SK-N-SH treated with all-trans-retinoic acid at 6 μM for 48 hours (cell line): ENCODE measurements around the gene ADARB2.

Experiments used
- ATAC-seq: fragments of 200-7000 bp; cut with Tn5 transposase; 3 replicates; pipeline ENCODE4 v1.9.1; 2020; ENCODE audit warnings: mild to moderate bottlenecking, moderate library complexity
- ARNTL ChIP-seq: fragments of 450-650 bp; formaldehyde crosslinking; IDR thresholded peaks from 2 replicates; pipeline ENCODE4 v1.5.0; 2020; ENCODE audit warnings: low read depth, mild to moderate bottlenecking, moderate library complexity, borderline replicate concordance
- BACH2 ChIP-seq: fragments of 250-450 bp; sonication (Bioruptor Pico); IDR thresholded peaks from 2 replicates; pipeline ENCODE4 v1.9.0; 2021; ENCODE audit warnings: mild to moderate bottlenecking, borderline replicate concordance
- CREB5 ChIP-seq: fragments of 250-450 bp; sonication (Bioruptor Pico); IDR thresholded peaks from 2 replicates; pipeline ENCODE4 v1.5.1; 2020; ENCODE audit warnings: low read depth, mild to moderate bottlenecking, moderate library complexity
- CSDC2 ChIP-seq: fragments of 250-450 bp; sonication (Bioruptor Pico); IDR thresholded peaks from 2 replicates; pipeline ENCODE4 v1.5.0; 2020; ENCODE audit warnings: mild to moderate bottlenecking, moderate library complexity
- ESRRG ChIP-seq: fragments of 250-450 bp; sonication (Bioruptor Pico); IDR thresholded peaks from 2 replicates; pipeline ENCODE4 v1.6.1; 2021; ENCODE audit warnings: mild to moderate bottlenecking
- GLIS3 ChIP-seq: fragments of 250-450 bp; sonication (Bioruptor Pico); IDR thresholded peaks from 2 replicates; pipeline ENCODE4 v1.5.0; 2020; ENCODE audit warnings: mild to moderate bottlenecking, moderate library complexity
- ISL1 ChIP-seq: fragments of 250-450 bp; sonication (Bioruptor Pico); IDR thresholded peaks from 2 replicates; pipeline ENCODE4 v2.1.2; 2022; ENCODE audit warnings: mild to moderate bottlenecking, moderate library complexity
- OSR1 ChIP-seq: fragments of 250-450 bp; sonication (Bioruptor Pico); IDR thresholded peaks from 2 replicates; pipeline ENCODE4 v1.8.0; 2022; ENCODE audit warnings: moderate library complexity, mild to moderate bottlenecking, inconsistent platforms
- PATZ1 ChIP-seq: fragments of 250-450 bp; sonication (Bioruptor Pico); IDR thresholded peaks from 2 replicates; pipeline ENCODE4 v1.8.0; 2020; ENCODE audit warnings: mild to moderate bottlenecking, moderate library complexity, borderline replicate concordance
- PPARA ChIP-seq: fragments of 250-450 bp; sonication (Bioruptor Pico); IDR thresholded peaks from 2 replicates; pipeline ENCODE4 v1.5.0; 2020; ENCODE audit warnings: mild to moderate bottlenecking, borderline replicate concordance
- RARB ChIP-seq: fragments of 250-450 bp; sonication (Bioruptor Pico); IDR thresholded peaks from 2 replicates; pipeline ENCODE4 v1.8.0; 2021; ENCODE audit warnings: mild to moderate bottlenecking, moderate library complexity
- SNAI2 ChIP-seq: fragments of 250-450 bp; sonication (Bioruptor Pico); IDR thresholded peaks from 2 replicates; pipeline ENCODE4 v1.5.0; 2020; ENCODE audit warnings: mild to moderate bottlenecking, moderate library complexity
- TCF4 ChIP-seq: fragments of 250-450 bp; sonication (Bioruptor Pico); IDR thresholded peaks from 2 replicates; pipeline ENCODE4 v1.8.0; 2021; ENCODE audit warnings: mild to moderate bottlenecking, moderate library complexity, borderline replicate concordance
- ZC3H10 ChIP-seq: fragments of 250-450 bp; sonication (Bioruptor Pico); IDR thresholded peaks from 2 replicates; pipeline ENCODE4 v1.5.1; 2021; ENCODE audit warnings: mild to moderate bottlenecking, moderate library complexity
- ZFP3 ChIP-seq: fragments of 250-450 bp; sonication (Bioruptor Pico); IDR thresholded peaks from 2 replicates; pipeline ENCODE4 v1.5.0; 2020; ENCODE audit warnings: mild to moderate bottlenecking, moderate library complexity
- ZFP30 ChIP-seq: fragments of 450-650 bp; formaldehyde crosslinking; IDR thresholded peaks from 2 replicates; pipeline ENCODE4 v1.5.0; 2022; ENCODE audit warnings: mild to moderate bottlenecking, moderate library complexity
- ZNF70 ChIP-seq: fragments of 450-650 bp; formaldehyde crosslinking; IDR thresholded peaks from 2 replicates; pipeline ENCODE4 v1.5.0; 2020; ENCODE audit warnings: mild to moderate bottlenecking, moderate library complexity
- ZNF8 ChIP-seq: fragments of 450-650 bp; formaldehyde crosslinking; IDR thresholded peaks from 2 replicates; pipeline ENCODE4 v1.5.0; 2020; ENCODE audit warnings: mild to moderate bottlenecking, moderate library complexity
- TF ChIP-seq, protein P1 (sequence below): fragments of 250-450 bp; sonication (Bioruptor Pico); IDR thresholded peaks from 2 replicates; pipeline ENCODE4 v1.5.0; 2020; ENCODE audit warnings: mild to moderate bottlenecking, moderate library complexity
- TF ChIP-seq, protein P2 (sequence below): fragments of 250-450 bp; sonication (Bioruptor Pico); IDR thresholded peaks from 2 replicates; pipeline ENCODE4 v1.8.0; 2021; ENCODE audit warnings: low read depth, mild to moderate bottlenecking, moderate library complexity, borderline replicate concordance
- TF ChIP-seq, protein P3 (sequence below): fragments of 250-450 bp; sonication (Bioruptor Pico); IDR thresholded peaks from 2 replicates; pipeline ENCODE4 v1.5.1; 2021; ENCODE audit warnings: mild to moderate bottlenecking, moderate library complexity

Gene ADARB2

GRCh38 chr10:1549591-1550290 lies 187.6 kb downstream of the ADARB2 start (continued):
- TF ChIP-seq CREB5 (CRISPR knock-in tag) (no peak), ESRRG (CRISPR knock-in tag) (no peak), ZC3H10 (CRISPR knock-in tag) (no peak), CSDC2 (CRISPR knock-in tag) (no peak)

- TF ChIP-seq ZC3H10 (CRISPR knock-in tag) (no peak), OSR1 (CRISPR knock-in tag) (no peak), ZNF70 (CRISPR knock-in tag) (no peak), ZFP3 (CRISPR knock-in tag) (no peak), ZFP30 (CRISPR knock-in tag) (no peak), TCF4 (CRISPR knock-in tag) (no peak), PATZ1 (no peak)
- no peak for ATAC-seq
These were observed 188.7 kb downstream of the ADARB2 start for GRCh38 chr10:1548596-1548995.

GRCh38 chr10:1548146-1548545 lies 189.2 kb downstream of the ADARB2 start:
- TF ChIP-seq SNAI2 (CRISPR knock-in tag): no peak
- TF ChIP-seq ZNF8 (CRISPR knock-in tag): no peak
- no peak for TF ChIP-seq BACH2 (CRISPR knock-in tag)
- TF ChIP-seq GLIS3 (CRISPR knock-in tag): no peak
- no peak for TF ChIP-seq ARNTL (CRISPR knock-in tag)
- TF ChIP-seq ZNF70 (CRISPR knock-in tag): no peak
- no peak for TF ChIP-seq OSR1 (CRISPR knock-in tag)
- TF ChIP-seq, protein P1, sequence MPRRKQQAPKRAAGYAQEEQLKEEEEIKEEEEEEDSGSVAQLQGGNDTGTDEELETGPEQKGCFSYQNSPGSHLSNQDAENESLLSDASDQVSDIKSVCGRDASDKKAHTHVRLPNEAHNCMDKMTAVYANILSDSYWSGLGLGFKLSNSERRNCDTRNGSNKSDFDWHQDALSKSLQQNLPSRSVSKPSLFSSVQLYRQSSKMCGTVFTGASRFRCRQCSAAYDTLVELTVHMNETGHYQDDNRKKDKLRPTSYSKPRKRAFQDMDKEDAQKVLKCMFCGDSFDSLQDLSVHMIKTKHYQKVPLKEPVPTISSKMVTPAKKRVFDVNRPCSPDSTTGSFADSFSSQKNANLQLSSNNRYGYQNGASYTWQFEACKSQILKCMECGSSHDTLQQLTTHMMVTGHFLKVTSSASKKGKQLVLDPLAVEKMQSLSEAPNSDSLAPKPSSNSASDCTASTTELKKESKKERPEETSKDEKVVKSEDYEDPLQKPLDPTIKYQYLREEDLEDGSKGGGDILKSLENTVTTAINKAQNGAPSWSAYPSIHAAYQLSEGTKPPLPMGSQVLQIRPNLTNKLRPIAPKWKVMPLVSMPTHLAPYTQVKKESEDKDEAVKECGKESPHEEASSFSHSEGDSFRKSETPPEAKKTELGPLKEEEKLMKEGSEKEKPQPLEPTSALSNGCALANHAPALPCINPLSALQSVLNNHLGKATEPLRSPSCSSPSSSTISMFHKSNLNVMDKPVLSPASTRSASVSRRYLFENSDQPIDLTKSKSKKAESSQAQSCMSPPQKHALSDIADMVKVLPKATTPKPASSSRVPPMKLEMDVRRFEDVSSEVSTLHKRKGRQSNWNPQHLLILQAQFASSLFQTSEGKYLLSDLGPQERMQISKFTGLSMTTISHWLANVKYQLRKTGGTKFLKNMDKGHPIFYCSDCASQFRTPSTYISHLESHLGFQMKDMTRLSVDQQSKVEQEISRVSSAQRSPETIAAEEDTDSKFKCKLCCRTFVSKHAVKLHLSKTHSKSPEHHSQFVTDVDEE (CRISPR knock-in tag): no peak
- TF ChIP-seq PPARA (CRISPR knock-in tag): no peak
- no peak for TF ChIP-seq ZC3H10 (CRISPR knock-in tag)
- no peak for TF ChIP-seq RARB (CRISPR knock-in tag)
- TF ChIP-seq ESRRG (CRISPR knock-in tag): no peak
- TF ChIP-seq, protein P2, sequence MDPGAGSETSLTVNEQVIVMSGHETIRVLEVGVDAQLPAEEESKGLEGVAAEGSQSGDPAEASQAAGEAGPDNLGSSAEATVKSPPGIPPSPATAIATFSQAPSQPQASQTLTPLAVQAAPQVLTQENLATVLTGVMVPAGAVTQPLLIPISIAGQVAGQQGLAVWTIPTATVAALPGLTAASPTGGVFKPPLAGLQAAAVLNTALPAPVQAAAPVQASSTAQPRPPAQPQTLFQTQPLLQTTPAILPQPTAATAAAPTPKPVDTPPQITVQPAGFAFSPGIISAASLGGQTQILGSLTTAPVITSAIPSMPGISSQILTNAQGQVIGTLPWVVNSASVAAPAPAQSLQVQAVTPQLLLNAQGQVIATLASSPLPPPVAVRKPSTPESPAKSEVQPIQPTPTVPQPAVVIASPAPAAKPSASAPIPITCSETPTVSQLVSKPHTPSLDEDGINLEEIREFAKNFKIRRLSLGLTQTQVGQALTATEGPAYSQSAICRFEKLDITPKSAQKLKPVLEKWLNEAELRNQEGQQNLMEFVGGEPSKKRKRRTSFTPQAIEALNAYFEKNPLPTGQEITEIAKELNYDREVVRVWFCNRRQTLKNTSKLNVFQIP (CRISPR knock-in tag): no peak
- TF ChIP-seq, protein P3, sequence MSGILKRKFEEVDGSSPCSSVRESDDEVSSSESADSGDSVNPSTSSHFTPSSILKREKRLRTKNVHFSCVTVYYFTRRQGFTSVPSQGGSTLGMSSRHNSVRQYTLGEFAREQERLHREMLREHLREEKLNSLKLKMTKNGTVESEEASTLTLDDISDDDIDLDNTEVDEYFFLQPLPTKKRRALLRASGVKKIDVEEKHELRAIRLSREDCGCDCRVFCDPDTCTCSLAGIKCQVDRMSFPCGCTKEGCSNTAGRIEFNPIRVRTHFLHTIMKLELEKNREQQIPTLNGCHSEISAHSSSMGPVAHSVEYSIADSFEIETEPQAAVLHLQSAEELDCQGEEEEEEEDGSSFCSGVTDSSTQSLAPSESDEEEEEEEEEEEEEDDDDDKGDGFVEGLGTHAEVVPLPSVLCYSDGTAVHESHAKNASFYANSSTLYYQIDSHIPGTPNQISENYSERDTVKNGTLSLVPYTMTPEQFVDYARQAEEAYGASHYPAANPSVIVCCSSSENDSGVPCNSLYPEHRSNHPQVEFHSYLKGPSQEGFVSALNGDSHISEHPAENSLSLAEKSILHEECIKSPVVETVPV (CRISPR knock-in tag): no peak
- no peak for TF ChIP-seq ISL1

More at GRCh38 chr10:1548146-1548545, 189.2 kb downstream of the ADARB2 start:
- no peak for ATAC-seq
